Brain microvascular endothelial cell (primary cell): ENCODE data around the gene CTSS.

Source experiments
- DNase-seq: peaks from one replicate; pipeline ENCODE4 v3.0.0-alpha.2; 2020
- H3K27ac ChIP-seq: fragments of 250-450 bp; sonication (Bioruptor Pico); 2 replicates; pipeline ENCODE4 v1.5.1; 2020; ENCODE audit warnings: mild to moderate bottlenecking, moderate library complexity
- H3K27me3 ChIP-seq: fragments of 250-450 bp; sonication (Bioruptor Pico); replicated peaks from 2 replicates; pipeline ENCODE4 v1.5.1; 2020; ENCODE audit warnings: mild to moderate bottlenecking
- H3K36me3 ChIP-seq: fragments of 250-450 bp; sonication (Bioruptor Pico); replicated peaks from 2 replicates; pipeline ENCODE4 v1.5.1; 2020; ENCODE audit warnings: mild to moderate bottlenecking
- H3K4me3 ChIP-seq: 2 replicates; pipeline ENCODE4 v1.5.1; 2011; ENCODE audit warnings: low read depth, mild to moderate bottlenecking, control low read depth, low read length, moderate library complexity
- in situ Hi-C: cut with HindIII; loops from 2 replicates; pipeline ENCODE4 v1.10.0; 2017; ENCODE audit warnings: low sequenced_read_pairs, low pct_ligation_motif_present
- TF ChIP-seq, protein P1 (sequence below): IDR thresholded peaks from 2 replicates; pipeline ENCODE4 v1.5.1; 2011; ENCODE audit warnings: low read depth, mild to moderate bottlenecking, moderate library complexity, low read length, control low read depth, inconsistent platforms; ENCODE audit errors: missing control alignments

CTSS gene

DNA sequence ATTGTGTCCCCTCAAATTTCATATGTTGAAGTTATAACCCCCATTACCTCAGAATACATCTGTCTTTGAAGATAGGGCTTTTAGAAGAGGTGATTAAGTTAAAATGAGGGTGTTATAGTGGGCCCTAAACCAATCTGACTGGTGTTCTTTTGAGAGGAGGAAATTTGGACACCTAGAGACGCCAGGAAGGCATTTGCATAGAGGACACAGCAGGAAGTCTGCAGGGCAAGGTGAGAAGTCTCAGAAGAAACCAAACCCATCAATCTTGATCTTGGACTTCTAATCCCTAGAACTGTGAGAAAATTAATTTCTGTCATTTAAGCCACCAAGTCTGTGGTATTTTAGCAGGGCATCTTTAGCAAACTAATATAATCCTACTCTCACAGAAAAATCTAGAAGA lies 81.7 kb downstream of the CTSS start:
- DNase-seq = no peak
- in situ Hi-C loops = no loop called here
- peaks cover 11% of the 10 kb centered on the region for H3K36me3 ChIP-seq
- H3K27me3 ChIP-seq = no peaks in the 10 kb centered on the region
- H3K27ac ChIP-seq = no peak overlapping the region
- H3K4me3 ChIP-seq = no peak overlapping the region
- TF ChIP-seq, protein P1, sequence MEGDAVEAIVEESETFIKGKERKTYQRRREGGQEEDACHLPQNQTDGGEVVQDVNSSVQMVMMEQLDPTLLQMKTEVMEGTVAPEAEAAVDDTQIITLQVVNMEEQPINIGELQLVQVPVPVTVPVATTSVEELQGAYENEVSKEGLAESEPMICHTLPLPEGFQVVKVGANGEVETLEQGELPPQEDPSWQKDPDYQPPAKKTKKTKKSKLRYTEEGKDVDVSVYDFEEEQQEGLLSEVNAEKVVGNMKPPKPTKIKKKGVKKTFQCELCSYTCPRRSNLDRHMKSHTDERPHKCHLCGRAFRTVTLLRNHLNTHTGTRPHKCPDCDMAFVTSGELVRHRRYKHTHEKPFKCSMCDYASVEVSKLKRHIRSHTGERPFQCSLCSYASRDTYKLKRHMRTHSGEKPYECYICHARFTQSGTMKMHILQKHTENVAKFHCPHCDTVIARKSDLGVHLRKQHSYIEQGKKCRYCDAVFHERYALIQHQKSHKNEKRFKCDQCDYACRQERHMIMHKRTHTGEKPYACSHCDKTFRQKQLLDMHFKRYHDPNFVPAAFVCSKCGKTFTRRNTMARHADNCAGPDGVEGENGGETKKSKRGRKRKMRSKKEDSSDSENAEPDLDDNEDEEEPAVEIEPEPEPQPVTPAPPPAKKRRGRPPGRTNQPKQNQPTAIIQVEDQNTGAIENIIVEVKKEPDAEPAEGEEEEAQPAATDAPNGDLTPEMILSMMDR = no peak
